HG03378 (cell line): ENCODE results near the gene FURIN.

ENCODE experiments used
- ATAC-seq: cut with Tn5 transposase; IDR thresholded peaks from one replicate; pipeline ENCODE4 v1.9.1; 2021; ENCODE audit warnings: mild to moderate bottlenecking, moderate library complexity; ENCODE audit not compliant: unreplicated experiment

The FURIN gene

DNA sequence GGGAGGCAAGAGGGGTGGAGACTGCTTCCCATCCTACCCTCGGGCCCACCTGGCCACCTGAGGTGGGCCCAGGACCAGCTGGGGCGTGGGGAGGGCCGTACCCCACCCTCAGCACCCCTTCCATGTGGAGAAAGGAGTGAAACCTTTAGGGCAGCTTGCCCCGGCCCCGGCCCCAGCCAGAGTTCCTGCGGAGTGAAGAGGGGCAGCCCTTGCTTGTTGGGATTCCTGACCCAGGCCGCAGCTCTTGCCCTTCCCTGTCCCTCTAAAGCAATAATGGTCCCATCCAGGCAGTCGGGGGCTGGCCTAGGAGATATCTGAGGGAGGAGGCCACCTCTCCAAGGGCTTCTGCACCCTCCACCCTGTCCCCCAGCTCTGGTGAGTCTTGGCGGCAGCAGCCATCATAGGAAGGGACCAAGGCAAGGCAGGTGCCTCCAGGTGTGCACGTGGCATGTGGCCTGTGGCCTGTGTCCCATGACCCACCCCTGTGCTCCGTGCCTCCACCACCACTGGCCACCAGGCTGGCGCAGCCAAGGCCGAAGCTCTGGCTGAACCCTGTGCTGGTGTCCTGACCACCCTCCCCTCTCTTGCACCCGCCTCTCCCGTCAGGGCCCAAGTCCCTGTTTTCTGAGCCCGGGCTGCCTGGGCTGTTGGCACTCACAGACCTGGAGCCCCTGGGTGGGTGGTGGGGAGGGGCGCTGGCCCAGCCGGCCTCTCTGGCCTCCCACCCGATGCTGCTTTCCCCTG lies 13.8 kb downstream of the FURIN start:
- ATAC-seq = no peak

DNA sequence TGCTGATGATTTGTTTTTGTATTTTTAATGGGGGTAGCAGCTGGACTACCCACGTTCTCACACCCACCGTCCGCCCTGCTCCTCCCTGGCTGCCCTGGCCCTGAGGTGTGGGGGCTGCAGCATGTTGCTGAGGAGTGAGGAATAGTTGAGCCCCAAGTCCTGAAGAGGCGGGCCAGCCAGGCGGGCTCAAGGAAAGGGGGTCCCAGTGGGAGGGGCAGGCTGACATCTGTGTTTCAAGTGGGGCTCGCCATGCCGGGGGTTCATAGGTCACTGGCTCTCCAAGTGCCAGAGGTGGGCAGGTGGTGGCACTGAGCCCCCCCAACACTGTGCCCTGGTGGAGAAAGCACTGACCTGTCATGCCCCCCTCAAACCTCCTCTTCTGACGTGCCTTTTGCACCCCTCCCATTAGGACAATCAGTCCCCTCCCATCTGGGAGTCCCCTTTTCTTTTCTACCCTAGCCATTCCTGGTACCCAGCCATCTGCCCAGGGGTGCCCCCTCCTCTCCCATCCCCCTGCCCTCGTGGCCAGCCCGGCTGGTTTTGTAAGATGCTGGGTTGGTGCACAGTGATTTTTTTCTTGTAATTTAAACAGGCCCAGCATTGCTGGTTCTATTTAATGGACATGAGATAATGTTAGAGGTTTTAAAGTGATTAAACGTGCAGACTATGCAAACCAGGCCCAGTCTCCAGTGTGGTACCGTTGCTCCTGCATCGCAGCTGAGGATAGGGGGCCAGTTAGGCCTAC lies 14.6 kb downstream of the FURIN start:
- no peak for ATAC-seq

DNA sequence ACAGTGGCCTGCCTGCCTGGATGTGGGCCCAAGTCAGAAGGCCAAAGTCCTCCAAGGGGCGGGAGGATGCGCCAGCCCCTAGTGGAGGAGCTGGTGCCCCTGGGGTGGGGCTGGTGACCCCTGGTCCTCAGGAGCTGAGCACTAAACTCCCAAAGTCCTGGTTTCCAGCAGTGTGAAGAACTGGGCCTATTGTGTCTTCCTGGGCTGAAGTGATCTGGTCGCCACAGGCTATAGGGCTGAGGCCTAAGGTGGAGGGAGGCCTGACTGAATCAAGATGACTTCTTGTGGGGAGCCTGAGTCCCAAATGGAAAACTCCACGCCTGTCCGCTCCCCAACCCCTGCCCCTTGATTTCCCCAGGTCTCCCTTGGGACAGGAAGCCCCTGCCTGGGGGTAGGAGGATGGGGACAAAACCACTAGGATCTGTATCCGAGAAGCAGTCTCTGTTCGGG lies 15.2 kb downstream of the FURIN start:
- ATAC-seq = no peak

DNA sequence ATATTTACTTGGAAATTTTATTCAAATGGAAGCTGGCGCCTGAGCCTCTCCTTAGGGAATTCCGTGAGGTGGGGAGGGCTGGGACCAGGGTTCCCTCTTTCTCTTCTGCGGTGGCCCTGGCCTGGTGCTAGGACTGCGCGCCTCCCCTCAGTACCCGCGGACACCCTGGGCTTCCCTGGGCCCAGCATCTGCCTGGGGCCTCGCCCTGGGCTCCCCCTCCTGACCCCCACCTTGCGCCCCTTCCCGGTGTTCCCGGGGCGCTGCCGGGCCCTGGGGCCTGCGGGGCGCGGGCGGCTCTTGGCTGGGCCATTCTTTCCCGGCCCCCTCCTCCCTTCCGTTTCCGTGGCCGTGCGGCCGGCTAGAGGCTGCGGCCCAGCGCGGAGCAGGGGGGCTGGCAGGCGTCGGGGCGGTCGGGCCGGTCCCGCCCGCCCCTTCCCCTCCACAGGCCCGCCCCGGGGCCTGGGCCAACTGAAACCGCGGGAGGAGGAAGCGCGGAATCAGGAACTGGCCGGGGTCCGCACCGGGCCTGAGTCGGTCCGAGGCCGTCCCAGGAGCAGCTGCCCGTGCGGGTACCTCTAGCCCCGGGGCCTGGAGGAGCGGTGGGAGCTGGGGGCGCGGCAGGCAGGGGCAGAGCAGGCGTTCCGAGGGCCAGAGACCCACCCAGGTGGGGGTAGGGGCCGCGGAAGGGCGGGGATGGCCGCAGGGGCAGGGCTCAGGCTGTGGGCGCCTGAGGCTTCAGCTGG lies 15.8 kb downstream of the FURIN start, which contains the start of gene FES:
Gene FES, plus strand, starts transcription at position 529 of the 743 bp plus-strand sequence. CDS start 542 bp downstream, outside the sequence.
- no peak for ATAC-seq

DNA sequence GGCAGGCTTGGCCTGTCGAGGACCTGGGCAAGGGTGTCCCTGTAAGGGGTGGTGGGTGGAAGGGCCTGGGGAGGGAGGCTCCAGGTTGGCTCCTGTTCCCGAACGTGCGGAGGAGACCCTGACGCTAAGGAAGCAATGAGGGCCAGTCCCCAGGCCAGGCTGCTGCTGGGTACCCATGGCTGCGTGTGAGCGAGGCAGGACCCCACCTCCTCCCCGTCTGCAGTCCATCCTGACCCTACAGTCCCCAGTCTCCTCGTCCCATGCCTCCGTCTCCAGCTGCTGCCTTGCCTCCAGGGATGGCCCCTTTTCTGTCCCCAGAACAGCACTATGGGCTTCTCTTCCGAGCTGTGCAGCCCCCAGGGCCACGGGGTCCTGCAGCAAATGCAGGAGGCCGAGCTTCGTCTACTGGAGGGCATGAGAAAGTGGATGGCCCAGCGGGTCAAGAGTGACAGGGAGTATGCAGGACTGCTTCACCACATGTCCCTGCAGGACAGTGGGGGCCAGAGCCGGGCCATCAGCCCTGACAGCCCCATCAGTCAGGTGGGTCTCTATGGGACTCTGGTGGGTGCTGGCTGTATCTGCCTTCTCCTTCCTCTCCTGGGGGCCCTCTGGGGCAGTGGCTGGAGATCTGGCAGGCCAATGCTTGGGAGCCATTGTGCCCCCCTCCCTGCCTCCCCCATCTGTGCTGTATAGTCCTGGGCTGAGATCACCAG lies 16.5 kb downstream of the FURIN start:
- ATAC-seq = no peak

DNA sequence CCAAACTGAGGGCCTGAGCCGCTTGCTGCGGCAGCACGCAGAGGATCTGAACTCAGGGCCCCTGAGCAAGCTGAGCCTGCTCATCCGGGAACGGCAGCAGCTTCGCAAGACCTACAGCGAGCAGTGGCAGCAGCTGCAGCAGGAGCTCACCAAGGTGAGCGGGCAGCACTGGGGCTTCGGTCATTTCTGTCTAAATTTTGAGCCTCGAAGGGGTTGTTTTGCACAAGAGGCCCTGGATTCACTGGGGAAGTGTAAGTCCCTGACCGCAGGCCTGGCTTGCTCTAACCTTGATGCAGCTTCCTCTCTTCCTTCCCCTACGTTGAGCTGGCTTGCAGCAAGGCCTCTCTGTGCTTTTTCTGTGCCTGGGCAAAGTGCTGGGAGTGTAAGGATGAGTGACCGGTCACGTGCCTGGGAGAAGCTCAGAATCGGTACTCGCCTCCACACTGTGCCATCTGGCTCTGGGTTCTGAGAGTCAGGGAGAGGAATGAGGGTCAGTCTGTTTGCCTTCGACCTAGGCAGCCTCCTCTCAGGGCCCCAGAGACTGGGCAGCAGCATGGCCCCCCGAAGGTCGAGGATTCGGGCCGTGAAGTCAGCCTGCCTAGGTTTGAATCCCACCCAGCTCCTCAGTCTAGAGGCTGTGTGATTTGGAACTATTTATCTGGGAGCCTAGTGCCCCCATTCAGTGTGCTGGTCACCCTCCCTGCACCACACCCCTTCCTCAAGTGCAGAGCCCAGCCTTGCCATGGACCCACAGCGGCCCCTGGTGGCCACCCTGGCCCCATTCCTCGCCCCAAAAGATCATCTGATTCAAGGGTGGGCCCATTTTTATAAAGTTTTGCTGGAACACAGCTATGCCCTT lies 17.3 kb downstream of the FURIN start:
- peak; percentile 49 for ATAC-seq

DNA sequence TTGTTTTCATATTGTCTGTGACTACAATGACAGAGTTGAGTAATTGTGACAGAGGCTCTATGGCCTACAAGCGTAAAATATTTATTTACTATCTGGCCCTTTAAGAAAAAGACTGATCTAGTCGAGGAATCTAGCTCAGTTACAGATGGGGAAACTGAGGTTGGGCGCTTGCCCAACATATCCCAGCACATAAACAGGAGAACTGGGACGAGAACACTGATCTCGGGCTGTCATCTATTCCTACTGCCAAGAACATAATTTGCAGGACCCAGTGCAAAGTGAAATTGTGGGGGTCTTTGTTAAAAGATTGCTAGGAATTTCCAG lies 17.9 kb downstream of the FURIN start:
- no peak for ATAC-seq

DNA sequence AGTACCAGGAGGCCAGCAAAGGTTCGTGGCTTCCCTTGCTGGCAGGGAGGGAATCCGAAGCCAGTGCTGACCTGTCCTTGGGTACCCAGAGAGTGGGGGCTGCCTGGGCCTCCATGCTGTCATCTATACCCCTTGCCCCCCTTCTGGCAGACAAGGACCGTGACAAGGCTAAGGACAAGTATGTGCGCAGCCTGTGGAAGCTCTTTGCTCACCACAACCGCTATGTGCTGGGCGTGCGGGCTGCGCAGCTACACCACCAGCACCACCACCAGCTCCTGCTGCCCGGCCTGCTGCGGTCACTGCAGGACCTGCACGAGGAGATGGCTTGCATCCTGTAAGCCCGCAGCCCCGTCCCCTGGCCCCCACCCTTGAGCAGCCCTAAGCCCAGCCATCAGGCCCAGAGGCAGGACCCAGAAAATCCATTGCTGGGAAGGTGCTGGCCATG lies 18.7 kb downstream of the FURIN start:
- ATAC-seq = no peak

DNA sequence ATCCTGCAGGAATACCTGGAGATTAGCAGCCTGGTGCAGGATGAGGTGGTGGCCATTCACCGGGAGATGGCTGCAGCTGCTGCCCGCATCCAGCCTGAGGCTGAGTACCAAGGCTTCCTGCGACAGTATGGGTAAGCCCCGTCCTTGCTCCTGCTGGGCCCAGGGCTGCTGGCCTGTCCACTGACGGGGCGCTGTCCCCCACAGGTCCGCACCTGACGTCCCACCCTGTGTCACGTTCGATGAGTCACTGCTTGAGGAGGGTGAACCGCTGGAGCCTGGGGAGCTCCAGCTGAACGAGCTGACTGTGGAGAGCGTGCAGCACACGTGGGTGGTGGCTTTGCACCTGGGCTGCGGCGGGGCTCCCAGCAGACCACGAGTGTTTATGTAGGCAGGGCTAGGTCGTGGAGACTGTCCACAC lies 20.9 kb downstream of the FURIN start:
- ATAC-seq = no peak

DNA sequence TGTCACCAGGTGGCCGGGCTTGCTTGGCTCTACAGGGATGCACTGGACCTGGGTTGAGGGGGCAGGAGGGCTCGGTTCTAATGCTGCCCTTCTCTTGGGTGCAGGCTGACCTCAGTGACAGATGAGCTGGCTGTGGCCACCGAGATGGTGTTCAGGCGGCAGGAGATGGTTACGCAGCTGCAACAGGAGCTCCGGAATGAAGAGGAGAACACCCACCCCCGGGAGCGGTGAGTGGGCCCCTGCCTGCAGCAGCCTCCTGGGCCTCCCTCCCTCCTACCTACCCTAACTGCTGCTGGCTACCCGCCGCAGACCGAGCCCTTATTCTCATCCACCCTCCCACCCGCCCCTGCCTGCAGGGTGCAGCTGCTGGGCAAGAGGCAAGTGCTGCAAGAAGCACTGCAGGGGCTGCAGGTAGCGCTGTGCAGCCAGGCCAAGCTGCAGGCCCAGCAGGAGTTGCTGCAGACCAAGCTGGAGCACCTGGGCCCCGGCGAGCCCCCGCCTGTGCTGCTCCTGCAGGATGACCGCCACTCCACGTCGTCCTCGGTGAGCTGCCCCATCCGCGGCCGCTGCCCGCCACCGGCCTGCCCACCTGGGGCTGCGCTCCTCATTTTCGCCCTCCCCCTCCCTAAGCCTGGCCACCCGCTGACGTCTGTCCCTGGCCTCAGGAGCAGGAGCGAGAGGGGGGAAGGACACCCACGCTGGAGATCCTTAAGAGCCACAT lies 21.5 kb downstream of the FURIN start:
- ATAC-seq = no peak

DNA sequence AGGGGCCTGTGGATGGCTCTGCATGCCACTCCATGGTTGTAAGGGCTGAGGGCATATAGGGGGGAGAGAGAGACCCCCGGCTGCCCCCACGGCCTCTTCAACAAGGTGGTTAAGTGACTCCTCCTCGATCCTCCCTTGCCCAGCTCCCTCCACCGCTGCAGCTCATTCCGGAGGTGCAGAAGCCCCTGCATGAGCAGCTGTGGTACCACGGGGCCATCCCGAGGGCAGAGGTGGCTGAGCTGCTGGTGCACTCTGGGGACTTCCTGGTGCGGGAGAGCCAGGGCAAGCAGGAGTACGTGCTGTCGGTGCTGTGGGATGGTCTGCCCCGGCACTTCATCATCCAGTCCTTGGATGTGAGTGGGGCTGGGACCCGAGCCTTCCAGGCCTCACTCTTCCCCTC lies 22.5 kb downstream of the FURIN start:
- no peak for ATAC-seq

DNA sequence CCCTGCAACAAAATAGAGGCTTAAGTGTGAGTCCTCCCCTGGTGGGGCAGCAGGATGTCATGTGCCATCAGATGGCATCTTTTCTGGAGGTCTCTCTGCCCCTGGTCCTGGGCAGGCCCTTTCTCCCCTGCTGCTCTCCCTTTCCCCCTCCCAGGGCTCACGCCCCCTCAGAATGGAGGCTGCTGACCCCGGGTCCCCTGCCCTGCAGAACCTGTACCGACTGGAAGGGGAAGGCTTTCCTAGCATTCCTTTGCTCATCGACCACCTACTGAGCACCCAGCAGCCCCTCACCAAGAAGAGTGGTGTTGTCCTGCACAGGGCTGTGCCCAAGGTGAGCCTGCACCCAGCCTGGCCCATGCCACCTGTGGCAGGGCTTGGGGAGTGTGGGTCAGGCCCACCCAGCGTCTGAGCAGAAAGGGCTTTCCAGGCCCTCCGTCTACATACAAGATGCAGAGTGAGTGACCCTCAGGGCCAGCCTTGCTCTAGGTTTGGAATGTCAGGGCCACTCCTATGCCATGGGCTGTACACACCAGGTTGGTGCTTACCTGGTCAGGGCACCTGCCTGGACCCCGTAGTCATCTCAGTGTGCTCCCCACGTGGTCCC lies 23.1 kb downstream of the FURIN start:
- ATAC-seq = no peak

DNA sequence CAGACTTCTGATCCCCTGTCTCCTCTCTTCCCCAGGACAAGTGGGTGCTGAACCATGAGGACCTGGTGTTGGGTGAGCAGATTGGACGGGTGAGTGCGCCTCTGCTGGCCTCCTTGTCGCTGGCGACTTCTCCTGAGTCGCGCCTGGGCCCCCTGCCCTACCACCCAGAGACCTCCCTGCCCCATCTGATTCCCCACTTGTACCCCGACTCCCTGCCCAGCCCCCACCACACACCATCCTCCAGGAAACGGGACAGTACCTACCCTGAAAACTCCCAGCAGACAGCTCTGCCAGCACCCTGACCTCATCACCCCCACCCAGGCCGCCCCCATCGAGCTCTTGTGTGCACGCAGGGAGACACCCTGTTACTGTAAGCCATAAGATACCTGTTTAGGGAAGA lies 23.6 kb downstream of the FURIN start:
- no peak for ATAC-seq

DNA sequence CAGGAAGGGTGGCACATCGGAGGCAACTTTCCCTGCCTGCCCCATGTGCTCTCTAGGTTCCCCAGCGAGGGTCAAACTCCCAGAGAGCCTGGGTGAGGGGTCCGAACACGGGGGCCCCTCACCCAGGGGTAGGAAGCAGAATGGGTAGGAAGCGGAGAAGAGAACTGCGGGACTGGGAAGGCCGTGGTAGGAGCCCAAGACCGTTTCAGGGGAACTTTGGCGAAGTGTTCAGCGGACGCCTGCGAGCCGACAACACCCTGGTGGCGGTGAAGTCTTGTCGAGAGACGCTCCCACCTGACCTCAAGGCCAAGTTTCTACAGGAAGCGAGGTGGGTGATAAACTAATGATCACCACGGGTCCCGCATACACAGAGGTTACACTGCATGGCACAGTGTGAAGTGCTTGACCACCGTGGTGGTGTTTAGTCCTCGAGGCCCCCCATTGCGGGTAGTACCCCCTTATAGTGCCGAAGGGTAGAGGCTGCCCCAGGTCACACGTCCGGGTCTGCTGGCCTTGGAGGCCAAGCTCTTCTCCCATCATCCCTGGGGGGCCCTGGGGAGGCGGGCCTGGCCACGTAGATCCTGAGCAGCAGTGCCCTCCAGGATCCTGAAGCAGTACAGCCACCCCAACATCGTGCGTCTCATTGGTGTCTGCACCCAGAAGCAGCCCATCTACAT lies 24.2 kb downstream of the FURIN start:
- no peak for ATAC-seq

DNA sequence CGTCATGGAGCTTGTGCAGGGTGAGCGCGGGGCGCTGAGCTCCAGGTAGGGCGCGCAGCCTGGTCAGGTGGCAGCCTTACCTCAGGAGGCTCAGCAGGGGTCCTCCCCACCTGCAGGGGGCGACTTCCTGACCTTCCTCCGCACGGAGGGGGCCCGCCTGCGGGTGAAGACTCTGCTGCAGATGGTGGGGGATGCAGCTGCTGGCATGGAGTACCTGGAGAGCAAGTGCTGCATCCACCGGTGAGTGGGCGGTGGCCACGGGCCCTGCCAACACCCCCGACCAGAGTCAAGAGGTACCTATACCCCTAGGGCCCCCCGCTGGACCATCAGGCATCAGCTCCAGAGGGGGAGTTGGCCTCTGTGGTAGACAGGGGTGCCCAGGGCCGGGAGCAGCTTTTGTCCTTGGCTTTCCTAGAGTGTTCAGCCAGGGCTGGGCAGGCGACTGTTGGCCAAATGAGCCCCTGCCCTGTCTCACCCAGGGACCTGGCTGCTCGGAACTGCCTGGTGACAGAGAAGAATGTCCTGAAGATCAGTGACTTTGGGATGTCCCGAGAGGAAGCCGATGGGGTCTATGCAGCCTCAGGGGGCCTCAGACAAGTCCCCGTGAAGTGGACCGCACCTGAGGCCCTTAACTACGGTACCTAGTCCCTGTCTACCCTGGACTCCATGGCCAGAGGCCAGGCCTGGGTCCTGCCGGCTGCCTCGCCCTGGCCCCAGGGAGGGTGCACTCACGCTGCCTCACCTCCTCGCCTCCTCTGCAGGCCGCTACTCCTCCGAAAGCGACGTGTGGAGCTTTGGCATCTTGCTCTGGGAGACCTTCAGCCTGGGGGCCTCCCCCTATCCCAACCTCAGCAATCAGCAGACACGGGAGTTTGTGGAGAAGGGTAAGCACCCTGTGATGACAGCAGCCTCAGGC lies 25.0 kb downstream of the FURIN start:
- ATAC-seq = no peak

DNA sequence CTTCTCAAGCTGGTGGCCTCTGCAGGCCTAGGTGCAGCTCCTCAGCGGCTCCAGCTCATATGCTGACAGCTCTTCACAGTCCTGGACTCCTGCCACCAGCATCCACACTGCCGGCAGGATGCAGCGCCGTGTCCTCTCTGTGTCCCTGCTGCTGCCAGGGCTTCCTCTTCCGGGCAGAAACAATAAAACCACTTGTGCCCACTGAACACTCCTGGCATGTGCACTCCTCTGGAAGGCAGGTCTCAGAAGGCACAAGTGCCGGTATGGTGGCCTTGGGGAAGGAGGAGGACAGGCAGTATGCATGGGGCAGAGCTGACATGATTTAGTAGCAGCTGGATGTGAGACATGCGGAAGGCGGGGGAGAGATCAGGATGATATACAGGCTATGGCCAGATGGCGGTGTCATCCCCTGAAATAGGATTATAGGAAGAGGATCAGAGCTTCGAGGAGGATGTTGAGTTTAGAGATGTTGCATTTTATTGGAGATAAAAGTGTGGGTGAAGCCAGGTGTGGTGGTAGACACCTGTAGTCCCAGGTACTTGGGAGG lies 27.3 kb downstream of the FURIN start:
- ATAC-seq = no peak

DNA sequence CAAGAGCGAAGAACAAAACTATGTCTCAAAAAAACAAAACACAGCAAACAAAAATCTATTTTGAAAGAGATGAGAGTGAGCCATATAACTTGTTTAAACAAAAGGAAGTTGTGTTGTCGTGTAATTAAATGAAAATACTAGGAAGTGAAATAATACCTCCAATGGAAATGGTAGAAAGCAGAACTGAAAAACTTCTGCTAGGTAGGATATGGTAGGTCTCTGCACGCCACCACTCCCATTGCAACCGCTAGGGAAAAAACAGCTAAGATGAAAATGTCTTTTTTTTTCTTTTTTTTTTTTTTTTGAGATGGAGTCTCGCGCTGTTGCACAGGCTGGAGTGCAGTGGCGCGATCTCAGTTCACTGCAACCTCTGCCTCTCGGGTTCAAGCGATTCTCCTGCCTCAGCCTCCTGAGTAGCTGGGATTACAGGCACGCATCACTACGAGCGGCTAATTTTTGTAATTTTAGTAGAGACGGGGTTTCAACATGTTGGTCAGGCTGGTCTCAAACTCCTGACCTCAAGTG lies 28.8 kb downstream of the FURIN start:
- peak; percentile 65 for ATAC-seq
